ENCODE measurements around the gene ATE1.
"Not testable (repeated sequence)": the region's sequence is repeated elsewhere in the genome, so short reads cannot be mapped to it uniquely, and the experiment has no call there.

ATE1 gene

DNA sequence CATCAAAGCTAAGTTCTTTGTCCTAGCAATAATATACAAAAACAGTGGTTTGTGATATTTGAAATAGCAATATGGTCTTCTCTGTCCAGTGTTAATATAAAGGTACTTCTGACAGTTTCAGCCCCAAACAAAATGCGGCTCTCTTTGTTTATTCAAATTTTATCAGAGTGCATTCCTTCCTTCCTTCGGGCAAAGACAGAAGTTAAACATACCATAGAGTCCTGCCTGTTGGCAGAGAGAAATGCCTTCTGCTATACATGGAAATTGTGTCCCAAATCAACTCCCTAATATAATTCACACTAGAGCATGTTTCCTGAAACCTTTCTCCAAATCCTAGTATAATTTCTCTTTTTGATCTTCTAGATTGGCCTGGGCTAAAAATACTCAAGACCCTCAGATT lies 21.2 kb upstream of the ATE1 start:
- TF ChIP-seq, protein P1, sequence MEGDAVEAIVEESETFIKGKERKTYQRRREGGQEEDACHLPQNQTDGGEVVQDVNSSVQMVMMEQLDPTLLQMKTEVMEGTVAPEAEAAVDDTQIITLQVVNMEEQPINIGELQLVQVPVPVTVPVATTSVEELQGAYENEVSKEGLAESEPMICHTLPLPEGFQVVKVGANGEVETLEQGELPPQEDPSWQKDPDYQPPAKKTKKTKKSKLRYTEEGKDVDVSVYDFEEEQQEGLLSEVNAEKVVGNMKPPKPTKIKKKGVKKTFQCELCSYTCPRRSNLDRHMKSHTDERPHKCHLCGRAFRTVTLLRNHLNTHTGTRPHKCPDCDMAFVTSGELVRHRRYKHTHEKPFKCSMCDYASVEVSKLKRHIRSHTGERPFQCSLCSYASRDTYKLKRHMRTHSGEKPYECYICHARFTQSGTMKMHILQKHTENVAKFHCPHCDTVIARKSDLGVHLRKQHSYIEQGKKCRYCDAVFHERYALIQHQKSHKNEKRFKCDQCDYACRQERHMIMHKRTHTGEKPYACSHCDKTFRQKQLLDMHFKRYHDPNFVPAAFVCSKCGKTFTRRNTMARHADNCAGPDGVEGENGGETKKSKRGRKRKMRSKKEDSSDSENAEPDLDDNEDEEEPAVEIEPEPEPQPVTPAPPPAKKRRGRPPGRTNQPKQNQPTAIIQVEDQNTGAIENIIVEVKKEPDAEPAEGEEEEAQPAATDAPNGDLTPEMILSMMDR (IDR thresholded peaks at IDR 0.05; ENCODE audit: low read depth, low read length, missing control alignments) = no peak
- no peak for DNase-seq (ENCODE audit: extremely low read depth, low read depth)
- H3K4me3 ChIP-seq (replicated peaks; ENCODE audit: low read depth, low read length) = no peak overlapping the region

DNA sequence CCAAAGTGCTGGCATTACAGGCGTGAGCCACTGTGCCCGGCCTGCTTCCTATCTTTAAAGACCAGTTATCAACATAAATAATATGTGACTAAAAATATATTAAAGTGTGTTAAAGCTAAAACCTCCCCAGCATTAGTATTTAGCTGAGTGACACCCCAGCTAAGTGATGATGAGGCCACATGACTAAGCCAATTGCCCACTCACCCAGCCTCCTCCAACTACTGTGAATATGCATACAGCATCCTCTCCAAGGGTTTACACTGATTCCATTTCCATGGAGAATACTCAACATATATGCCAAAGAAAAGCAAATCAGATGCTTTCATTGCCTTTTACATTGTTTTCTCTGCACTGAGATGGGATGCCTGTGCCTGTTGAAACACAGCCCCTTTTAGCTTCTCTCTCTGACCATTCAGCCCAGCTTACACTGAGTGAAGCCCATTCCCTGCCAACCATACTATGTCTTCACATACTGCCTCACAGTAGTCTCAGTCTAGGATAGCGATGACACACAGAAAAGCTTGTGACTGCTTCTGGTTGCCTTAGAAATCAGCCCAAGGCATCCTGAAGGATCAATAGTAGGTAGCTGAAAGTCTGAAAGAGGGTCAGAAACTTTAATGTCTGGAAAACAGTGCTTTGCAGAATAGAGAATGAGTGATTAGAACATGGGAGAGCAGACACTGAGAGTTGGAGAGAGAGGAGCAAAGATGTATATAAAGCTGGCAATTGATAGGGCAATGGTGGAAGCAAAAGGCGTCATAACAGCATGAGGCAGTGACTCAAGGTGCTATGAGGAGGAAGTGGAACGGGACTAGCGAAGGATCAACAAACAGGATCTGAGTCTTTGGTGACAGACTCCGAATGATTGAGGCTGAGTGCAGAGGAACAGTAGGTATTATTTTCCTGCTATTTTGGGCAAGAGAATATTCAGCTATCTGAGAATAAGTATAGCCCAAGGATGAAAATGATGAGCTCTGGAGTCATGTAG lies 19.8 kb upstream of the ATE1 start:
- TF ChIP-seq, protein P1 (IDR thresholded peaks at IDR 0.05; ENCODE audit: low read depth, low read length, missing control alignments) = no peak
- no peak for DNase-seq (ENCODE audit: extremely low read depth, low read depth)
- H3K4me3 ChIP-seq (replicated peaks; ENCODE audit: low read depth, low read length) = no peak overlapping the region

DNA sequence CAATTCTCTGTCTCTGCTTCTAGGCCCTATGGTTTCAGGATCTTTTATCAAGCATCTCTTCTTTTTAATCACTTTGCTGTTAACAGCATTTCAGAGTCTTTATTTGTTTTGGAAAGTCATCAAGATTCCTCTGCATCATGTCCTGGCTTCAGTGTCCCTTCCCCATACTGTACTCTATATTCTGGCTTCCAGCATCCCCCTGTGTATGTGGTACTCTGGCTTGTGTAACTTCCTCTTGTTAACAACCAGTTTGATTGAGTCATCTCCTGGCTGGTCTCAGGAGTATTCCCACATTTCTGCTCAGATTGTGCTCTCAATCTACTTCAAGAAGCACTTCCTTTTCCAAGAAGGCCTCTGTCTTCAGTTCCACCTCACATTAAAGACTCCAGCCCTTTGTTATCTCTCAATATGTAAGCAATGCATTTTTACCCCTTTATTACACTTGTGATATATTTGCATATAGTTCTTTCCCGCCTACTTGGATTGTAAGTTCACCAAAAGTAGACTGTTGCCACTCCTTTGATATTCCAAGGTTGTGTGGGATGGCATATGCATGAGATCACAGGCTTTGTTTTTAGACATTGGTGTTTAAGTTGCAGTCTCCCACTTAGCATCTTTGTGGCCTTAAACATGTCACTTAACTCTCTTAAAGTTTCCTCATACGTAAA lies 15.1 kb upstream of the ATE1 start:
- TF ChIP-seq, protein P1 (IDR thresholded peaks at IDR 0.05; ENCODE audit: low read depth, low read length, missing control alignments) = no peak
- peak; percentile 53 for DNase-seq (ENCODE audit: extremely low read depth, low read depth)
- H3K4me3 ChIP-seq (replicated peaks; ENCODE audit: low read depth, low read length) = no peak overlapping the region

DNA sequence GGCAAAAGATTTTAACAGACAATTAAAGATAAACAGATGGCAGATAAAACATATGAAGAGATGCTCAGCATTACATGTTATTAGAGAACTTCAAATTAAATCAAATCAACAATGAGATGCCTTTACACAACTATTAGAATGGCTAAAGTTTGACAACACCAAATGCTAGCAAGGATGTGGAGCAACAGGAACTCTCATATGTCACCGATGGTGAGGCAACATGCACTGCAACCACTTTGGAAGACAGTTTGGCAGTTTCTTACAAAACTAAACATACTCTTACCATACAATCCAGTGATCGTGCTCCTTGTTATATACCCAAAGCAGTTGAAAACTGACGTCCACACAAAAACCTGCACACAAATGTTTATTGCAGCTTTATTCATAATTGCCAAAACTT lies 13.7 kb upstream of the ATE1 start:
- no peak overlapping the region for H3K4me3 ChIP-seq (replicated peaks; ENCODE audit: low read depth, low read length)
- DNase-seq (ENCODE audit: extremely low read depth, low read depth) = no peak
- TF ChIP-seq, protein P1 (IDR thresholded peaks at IDR 0.05; ENCODE audit: low read depth, low read length, missing control alignments) = no peak

DNA sequence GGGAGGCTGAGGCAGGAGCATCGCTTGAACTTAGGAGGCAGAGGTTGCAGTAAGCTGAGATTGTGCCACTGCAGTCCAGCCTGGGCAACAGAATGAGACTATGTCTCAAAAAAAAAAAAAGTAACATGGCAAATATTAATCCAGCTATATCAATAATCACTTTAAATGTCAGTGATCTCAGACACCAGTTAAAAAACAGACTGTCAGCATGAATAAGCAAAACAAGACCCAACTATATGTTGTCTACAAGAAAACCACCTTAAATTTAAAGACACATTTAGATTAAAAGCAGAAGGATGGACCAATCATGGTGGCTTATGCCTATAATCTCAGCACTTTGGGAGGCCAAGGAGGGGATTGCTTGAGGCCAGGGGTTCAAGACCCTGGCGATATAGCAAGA lies 8.5 kb upstream of the ATE1 start:
- TF ChIP-seq, protein P1 (IDR thresholded peaks at IDR 0.05; ENCODE audit: low read depth, low read length, missing control alignments) = no peak
- DNase-seq (ENCODE audit: extremely low read depth, low read depth) = no peak
- no peak overlapping the region for H3K4me3 ChIP-seq (replicated peaks; ENCODE audit: low read depth, low read length)

DNA sequence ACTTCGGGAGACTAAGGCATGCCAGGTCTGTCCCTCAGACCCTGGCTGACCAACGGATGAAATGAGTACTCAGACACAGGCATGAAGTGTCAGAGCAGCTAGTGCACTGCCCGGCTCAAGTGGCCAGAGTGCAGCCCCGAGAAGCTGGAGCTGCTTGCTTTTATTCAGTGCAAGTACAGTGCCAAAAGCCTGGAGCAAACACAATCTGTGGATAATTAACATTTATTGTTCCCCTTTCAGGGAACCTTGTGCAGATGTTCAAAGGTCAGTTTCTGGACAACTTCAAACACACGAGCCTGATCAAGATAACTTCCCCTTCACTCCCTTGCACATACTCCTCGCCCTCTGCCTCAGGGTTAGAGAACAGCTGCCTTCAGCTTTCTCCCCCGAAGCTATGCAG lies 7.9 kb upstream of the ATE1 start:
- TF ChIP-seq, protein P1 (IDR thresholded peaks at IDR 0.05; ENCODE audit: low read depth, low read length, missing control alignments) = no peak
- DNase-seq (ENCODE audit: extremely low read depth, low read depth) = no peak
- no peak overlapping the region for H3K4me3 ChIP-seq (replicated peaks; ENCODE audit: low read depth, low read length)

DNA sequence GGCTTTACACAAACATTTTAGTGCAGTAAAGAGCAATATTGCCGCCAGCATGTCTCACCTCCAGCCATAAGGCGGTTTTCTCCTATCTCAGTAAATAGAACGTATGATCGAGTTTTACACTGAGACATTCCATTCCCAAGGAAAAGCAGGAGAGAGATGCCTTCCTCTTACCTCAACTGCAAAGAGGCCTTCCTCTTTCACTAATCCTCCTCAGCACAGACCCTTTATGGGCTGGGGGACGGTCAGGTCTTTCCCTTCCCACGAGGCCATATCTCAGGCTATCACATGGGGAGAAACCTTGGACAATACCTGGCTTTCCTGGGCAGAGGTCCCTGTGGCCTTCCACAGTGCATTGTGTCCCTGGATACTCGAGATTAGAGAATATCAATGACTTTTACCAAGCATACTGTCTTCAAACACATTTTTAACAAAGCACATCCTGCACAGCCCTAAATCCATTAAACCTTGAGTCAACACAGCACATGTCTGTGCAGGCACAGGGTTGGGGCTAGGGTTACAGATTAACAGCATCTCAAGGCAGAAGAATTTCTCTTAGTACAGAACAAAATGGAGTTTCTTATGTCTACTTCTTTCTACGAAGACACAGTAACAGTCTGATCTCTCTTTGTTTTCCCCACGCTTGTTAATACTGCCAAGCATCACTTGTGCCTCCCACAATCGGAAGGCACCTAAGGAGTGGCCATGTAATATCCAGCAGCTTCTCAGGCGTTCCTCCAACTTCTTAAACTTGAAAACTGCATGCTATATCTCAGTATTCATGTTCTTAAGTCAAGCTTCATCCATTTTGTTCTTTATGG lies 2.6 kb upstream of the ATE1 start:
- not testable (repeated sequence) for H3K4me3 ChIP-seq (replicated peaks; ENCODE audit: low read depth, low read length); DNase-seq (ENCODE audit: extremely low read depth, low read depth)

DNA sequence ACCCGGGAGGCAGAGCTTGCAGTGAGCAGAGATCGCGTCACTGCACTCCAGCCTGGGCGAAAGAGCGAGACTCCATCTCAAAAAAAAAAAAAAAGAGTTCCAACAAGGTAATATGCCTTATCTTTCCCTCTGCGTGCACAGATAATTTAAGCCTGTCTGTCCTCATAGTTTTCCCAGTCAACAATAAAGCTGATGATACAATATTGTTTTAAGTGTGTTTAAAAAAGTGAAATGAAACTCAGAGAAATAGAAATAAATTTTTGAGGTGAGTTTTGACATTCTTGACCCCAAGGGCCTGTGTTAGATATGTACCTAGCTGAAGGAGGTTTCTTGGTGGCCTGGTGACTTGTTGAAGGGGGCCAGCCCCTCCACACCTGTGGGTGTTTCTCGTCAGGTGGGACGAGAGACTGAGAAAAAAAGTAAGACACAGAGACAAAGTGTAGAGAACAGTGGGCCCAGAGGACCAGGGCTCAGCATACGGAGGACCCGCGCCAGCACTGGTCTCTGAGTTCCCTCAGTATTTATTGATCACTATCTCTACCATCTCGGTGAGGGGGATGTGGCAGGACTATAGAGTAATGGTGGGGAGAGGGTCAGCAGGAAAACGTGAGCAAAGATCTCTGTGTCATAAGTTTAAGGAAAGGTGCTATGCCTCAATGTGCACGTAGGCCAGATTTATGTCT lies 1.9 kb upstream of the ATE1 start:
- H3K4me3 ChIP-seq (replicated peaks; ENCODE audit: low read depth, low read length); DNase-seq (ENCODE audit: extremely low read depth, low read depth): not testable (repeated sequence)

Data from HFF-Myc (cell line).